BLaER1 treated with 17β-estradiol and CSF1 and Interleukin-3, amounts not matched to agents 10 nM and 100 nM (cell line): ENCODE measurements around the gene PRPF6.

Source experiments
- H3K27ac ChIP-seq, 11 experiments: shearing (Covaris generic); formaldehyde crosslinking; 2 replicates each; pipeline ENCODE4 v1.8.1; 2022
- H3K27me3 ChIP-seq, 11 experiments: shearing (Covaris generic); formaldehyde crosslinking; 2 replicates each; pipeline ENCODE4 v1.8.1; 2022
- H3K36me3 ChIP-seq, 11 experiments: shearing (Covaris generic); formaldehyde crosslinking; 2 replicates each; pipeline ENCODE4 v1.8.1; 2022
- H3K4me1 ChIP-seq, 10 experiments: shearing (Covaris generic); formaldehyde crosslinking; 2 replicates each; pipeline ENCODE4 v1.8.1; 2022
- H3K4me2 ChIP-seq, 11 experiments: shearing (Covaris generic); formaldehyde crosslinking; 2 replicates each; pipeline ENCODE4 v1.8.1; 2022
- H3K4me3 ChIP-seq, 10 experiments: shearing (Covaris generic); formaldehyde crosslinking; 2 replicates each; pipeline ENCODE4 v1.8.1; 2022
- H3K9ac ChIP-seq, 11 experiments: shearing (Covaris generic); formaldehyde crosslinking; 2 replicates each; pipeline ENCODE4 v1.8.1; 2022
- H3K9me3 ChIP-seq, 11 experiments: shearing (Covaris generic); formaldehyde crosslinking; replicated peaks in 1 of 11; 2 replicates each; pipeline ENCODE4 v1.8.1; 2022
- H4K20me1 ChIP-seq, 11 experiments: shearing (Covaris generic); formaldehyde crosslinking; 2 replicates each; pipeline ENCODE4 v1.8.1; 2022
- Cebpa-rat ChIP-seq, 11 experiments: shearing (Covaris generic); IDR thresholded peaks; 2 replicates each; pipeline ENCODE4 v1.8.1; 2022

The PRPF6 gene

GRCh38 chr20:63980806-63981728, at the start of gene PRPF6:
TSS of gene PRPF6 (plus strand) at chr20:63981132. CDS start at chr20:63981246, 114 bp downstream.
- Histone ChIP-seq H3K36me3 (peaks cover 35 to 39% (median 37%) of the 10 kb centered on the region in 11 experiments), H4K20me1 (peaks cover 0 to 57% (median 31%) of the 10 kb centered on the region in 11 experiments; a peak in 18 of 22 replicates), H3K9ac (peak within 1 kb of the TSS; percentile 79 to 89 (median 83)), H3K4me2 (peak within 1 kb of the TSS; percentile 97 to 100 (median 100)), H3K27ac (peak within 1 kb of the TSS; percentile 70 to 87 (median 79)), H3K27me3 (no peaks in the 10 kb centered on the region), H3K9me3 (no peaks in the 10 kb centered on the region), H3K4me1 (peaks cover 41 to 57% (median 54%) of the 10 kb centered on the region in 10 experiments), H3K4me3 (peak within 1 kb of the TSS; percentile 78 to 94 (median 86))
- no peak for TF ChIP-seq Cebpa-rat (IDR thresholded peaks at IDR 0.05)

- Histone ChIP-seq H3K9ac (peak overlapping the region in 2 of 11 experiments; percentile 29 to 61; a peak in 1 of 22 replicates), H3K27me3 (no peaks in the 10 kb centered on the region), H3K4me3 (no peak overlapping the region), H4K20me1 (peaks cover 79 to 100% (median 100%) of the 10 kb centered on the region in 11 experiments), H3K36me3 (peaks cover 98 to 100% (median 100%) of the 10 kb centered on the region in 11 experiments), H3K4me1 (peaks cover 0 to 63% (median 39%) of the 10 kb centered on the region in 10 experiments; a peak in 15 of 20 replicates), H3K27ac (0 out of 22 replicates have a peak overlapping the region, but pooled peaks of 1 of the 11 experiments have one; percentile 53), H3K9me3 (no peaks in the 10 kb centered on the region), H3K4me2 (peak overlapping the region in 3 of 11 experiments; percentile 57 to 74 (median 60); a peak in 4 of 22 replicates)
- no peak for TF ChIP-seq Cebpa-rat (IDR thresholded peaks at IDR 0.05)
Measured at GRCh38 chr20:63931735-63932134, 49.2 kb upstream of the PRPF6 start.

- Histone ChIP-seq H3K9ac (no peak overlapping the region; a peak in 1 of 22 replicates), H3K27ac (no peak overlapping the region), H3K36me3 (peaks cover 95 to 100% (median 99%) of the 10 kb centered on the region in 11 experiments), H4K20me1 (peaks cover 80 to 100% (median 100%) of the 10 kb centered on the region in 11 experiments), H3K4me2 (no peak overlapping the region), H3K4me1 (peaks cover 0 to 56% (median 33%) of the 10 kb centered on the region in 10 experiments; a peak in 14 of 20 replicates), H3K4me3 (no peak overlapping the region), H3K9me3 (no peaks in the 10 kb centered on the region), H3K27me3 (no peaks in the 10 kb centered on the region)
- TF ChIP-seq Cebpa-rat (IDR thresholded peaks at IDR 0.05): no peak
Measured at GRCh38 chr20:63932606-63933160, 48.2 kb upstream of the PRPF6 start.

- Histone ChIP-seq H3K9me3 (no peaks in the 10 kb centered on the region; a peak in 1 of 22 replicates), H3K36me3 (peaks cover 88 to 100% (median 98%) of the 10 kb centered on the region in 11 experiments), H3K9ac (0 out of 22 replicates have a peak overlapping the region, but pooled peaks of 1 of the 11 experiments have one; percentile 18), H3K4me1 (peaks cover 0 to 56% (median 33%) of the 10 kb centered on the region in 10 experiments; a peak in 15 of 20 replicates), H4K20me1 (peaks cover 82 to 100% (median 99%) of the 10 kb centered on the region in 11 experiments), H3K4me2 (no peak overlapping the region), H3K27ac (no peak overlapping the region), H3K4me3 (no peak overlapping the region), H3K27me3 (no peaks in the 10 kb centered on the region)
- TF ChIP-seq Cebpa-rat (IDR thresholded peaks at IDR 0.05): no peak
Measured at GRCh38 chr20:63933646-63934045, 47.3 kb upstream of the PRPF6 start.

- no peak overlapping the region for H3K4me3 ChIP-seq
- H3K9ac ChIP-seq: 0 out of 22 replicates have a peak overlapping the region, but pooled peaks of 2 of the 11 experiments have one; percentile 27 to 47
- H4K20me1 ChIP-seq: peaks cover 91 to 100% (median 99%) of the 10 kb centered on the region in 11 experiments
- 0 out of 22 replicates have a peak overlapping the region, but pooled peaks of 1 of the 11 experiments have one; percentile 3 for H3K4me2 ChIP-seq
- peaks cover 0 to 51% (median 36%) of the 10 kb centered on the region in 10 experiments; a peak in 17 of 20 replicates for H3K4me1 ChIP-seq
- H3K9me3 ChIP-seq: no peaks in the 10 kb centered on the region; a peak in 1 of 22 replicates
- peaks cover 86 to 100% (median 97%) of the 10 kb centered on the region in 11 experiments for H3K36me3 ChIP-seq
- no peak overlapping the region for H3K27ac ChIP-seq
- TF ChIP-seq Cebpa-rat (IDR thresholded peaks at IDR 0.05): no peak
- H3K27me3 ChIP-seq: no peaks in the 10 kb centered on the region
Measured at GRCh38 chr20:63934271-63935068, 46.5 kb upstream of the PRPF6 start.

GRCh38 chr20:63935447-63935846, 45.5 kb upstream of the PRPF6 start:
- Histone ChIP-seq H3K27ac (no peak overlapping the region), H3K27me3 (no peaks in the 10 kb centered on the region), H3K4me1 (peaks cover 7 to 47% (median 33%) of the 10 kb centered on the region in 10 experiments), H3K4me2 (peak overlapping the region in 5 of 11 experiments; percentile 3 to 50 (median 33); a peak in 5 of 22 replicates), H3K9me3 (no peaks in the 10 kb centered on the region; a peak in 1 of 22 replicates), H3K4me3 (no peak overlapping the region), H3K9ac (peak overlapping the region in 2 of 11 experiments; percentile 27 to 47; a peak in 2 of 22 replicates), H4K20me1 (peaks cover 96 to 100% (median 99%) of the 10 kb centered on the region in 11 experiments), H3K36me3 (peaks cover 85 to 99% (median 97%) of the 10 kb centered on the region in 11 experiments)
- no peak for TF ChIP-seq Cebpa-rat (IDR thresholded peaks at IDR 0.05)

- no peak for TF ChIP-seq Cebpa-rat (IDR thresholded peaks at IDR 0.05)
- Histone ChIP-seq H3K9me3 (no peaks in the 10 kb centered on the region; a peak in 1 of 22 replicates), H3K4me1 (peaks cover 23 to 47% (median 38%) of the 10 kb centered on the region in 10 experiments), H3K36me3 (peaks cover 71 to 89% (median 87%) of the 10 kb centered on the region in 11 experiments), H3K27me3 (no peaks in the 10 kb centered on the region), H3K27ac (peak overlapping the region in 1 of 11 experiments; percentile 21; a peak in 1 of 22 replicates), H4K20me1 (peaks cover 90 to 96% (median 94%) of the 10 kb centered on the region in 11 experiments), H3K4me2 (no peak overlapping the region), H3K9ac (no peak overlapping the region), H3K4me3 (no peak overlapping the region)
Measured at GRCh38 chr20:63937596-63937995, 43.3 kb upstream of the PRPF6 start.
